Measurements from ENCODE around the gene MDM2.
"Not testable (repeated sequence)": the region's sequence is repeated elsewhere in the genome, so short reads cannot be mapped to it uniquely, and the experiment has no call there.

MDM2 gene

DNA sequence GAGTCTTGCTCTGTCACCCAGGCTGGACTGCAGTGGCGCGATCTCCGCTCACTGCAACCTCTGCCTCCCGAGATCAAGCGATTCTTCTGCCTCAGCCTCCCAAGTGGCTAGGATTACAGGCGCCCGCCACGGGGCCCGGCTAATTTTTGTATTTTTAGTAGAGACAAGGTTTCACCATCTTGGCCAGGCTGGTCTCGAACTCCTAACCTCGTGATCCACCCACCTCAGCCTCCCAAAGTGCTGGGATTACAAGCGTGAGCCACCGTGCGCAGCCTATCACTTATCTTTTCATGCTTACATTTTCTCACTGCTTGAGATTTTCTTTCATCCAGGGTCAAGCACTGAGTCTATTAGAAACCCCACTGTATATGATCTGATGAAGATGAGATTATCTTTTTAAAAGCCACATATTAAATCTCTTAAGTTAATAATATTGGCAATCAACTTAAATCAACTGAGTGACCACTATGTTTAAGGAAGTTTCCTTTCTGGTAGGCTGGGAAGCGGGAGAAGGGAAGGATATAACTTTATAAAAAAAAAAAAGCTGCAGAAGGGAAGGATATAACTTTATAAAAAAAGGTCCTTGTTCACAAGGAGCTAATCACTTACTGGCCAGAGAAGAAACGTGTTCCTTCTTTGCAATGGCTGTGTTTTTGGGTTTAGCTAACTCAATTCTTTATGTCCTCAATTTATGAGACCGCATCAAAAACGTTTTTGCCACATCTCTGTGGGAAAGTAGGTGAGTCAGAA lies 1.3 kb upstream of the MDM2 start:
- no peak for DNase-seq

DNA sequence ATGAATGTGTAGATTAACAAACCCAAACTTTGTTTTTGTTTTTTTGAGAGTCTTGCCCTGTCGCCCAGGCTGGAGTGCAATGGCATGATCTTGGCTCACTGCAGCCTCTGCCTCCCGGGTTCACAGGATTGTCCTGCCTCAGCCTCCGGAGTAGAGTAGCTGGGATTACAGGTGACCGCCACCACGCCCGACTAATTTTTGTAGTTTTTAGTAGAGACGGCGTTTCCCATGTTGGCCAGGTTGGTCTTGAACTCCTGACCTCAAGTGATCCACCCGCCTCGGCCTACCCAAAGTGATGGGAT lies 752 bp upstream of the MDM2 start:
- not testable (repeated sequence) for DNase-seq

DNA sequence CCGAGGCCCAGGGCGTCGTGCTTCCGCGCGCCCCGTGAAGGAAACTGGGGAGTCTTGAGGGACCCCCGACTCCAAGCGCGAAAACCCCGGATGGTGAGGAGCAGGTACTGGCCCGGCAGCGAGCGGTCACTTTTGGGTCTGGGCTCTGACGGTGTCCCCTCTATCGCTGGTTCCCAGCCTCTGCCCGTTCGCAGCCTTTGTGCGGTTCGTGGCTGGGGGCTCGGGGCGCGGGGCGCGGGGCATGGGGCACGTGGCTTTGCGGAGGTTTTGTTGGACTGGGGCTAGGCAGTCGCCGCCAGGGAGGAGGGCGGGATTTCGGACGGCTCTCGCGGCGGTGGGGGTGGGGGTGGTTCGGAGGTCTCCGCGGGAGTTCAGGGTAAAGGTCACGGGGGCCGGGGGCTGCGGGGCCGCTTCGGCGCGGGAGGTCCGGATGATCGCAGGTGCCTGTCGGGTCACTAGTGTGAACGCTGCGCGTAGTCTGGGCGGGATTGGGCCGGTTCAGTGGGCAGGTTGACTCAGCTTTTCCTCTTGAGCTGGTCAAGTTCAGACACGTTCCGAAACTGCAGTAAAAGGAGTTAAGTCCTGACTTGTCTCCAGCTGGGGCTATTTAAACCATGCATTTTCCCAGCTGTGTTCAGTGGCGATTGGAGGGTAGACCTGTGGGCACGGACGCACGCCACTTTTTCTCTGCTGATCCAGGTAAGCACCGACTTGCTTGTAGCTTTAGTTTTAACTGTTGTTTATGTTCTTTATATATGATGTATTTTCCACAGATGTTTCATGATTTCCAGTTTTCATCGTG lies 612 bp downstream of the MDM2 start:
- peak; percentile 31 for DNase-seq

DNA sequence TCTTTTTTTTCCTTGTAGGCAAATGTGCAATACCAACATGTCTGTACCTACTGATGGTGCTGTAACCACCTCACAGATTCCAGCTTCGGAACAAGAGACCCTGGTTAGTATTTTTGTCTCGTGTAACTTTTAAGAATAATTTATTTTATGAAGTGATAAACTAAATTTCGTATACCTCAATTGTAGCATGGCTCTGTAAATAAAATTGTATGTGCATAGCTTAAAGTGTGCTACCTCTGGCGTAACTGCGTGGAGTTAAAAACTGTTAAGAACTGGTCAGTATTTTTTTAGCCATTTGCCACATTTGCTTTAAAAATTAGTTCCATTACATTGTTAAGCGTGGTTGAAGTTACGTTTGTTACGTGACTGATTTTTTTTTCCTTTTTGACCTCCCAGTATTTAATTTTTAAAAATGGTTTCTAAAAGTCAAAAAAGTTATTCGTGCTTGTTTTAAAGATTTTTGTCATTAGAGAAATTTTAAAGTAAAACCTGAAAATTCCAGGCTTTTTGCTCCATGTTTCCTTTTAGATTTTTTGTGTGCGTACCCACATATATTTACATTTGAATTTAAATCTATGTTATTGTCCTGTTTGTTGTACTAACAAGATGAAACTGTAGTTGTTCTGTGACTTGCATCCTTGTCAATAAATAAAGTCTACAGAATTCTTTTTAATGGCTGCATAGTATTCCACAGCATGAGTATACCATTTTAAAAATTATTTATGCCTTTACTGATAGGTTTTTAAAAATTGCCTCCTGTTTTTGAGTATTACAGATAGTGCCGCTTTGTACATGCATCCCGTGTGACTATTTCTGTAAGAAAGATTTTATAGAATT lies 1.4 kb downstream of the MDM2 start:
- no peak for DNase-seq

DNA sequence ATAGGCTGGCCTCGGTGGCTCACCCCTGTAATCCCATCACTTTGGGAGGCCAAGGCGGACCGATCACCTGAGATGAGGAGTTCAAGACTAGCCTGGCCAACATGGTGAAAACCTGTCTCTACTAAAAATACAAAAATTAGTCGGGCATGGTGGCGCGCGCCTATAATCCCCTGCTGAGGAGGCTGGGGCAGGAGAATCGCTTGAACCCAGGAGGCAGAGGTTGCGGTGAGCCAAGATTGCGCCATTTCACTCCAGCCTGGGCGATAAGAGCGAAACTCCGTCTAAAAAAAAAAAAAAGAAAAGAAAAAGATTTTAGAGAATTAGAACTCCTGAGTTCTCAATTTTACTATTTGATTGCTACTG lies 2.0 kb downstream of the MDM2 start:
- not testable (repeated sequence) for DNase-seq

DNA sequence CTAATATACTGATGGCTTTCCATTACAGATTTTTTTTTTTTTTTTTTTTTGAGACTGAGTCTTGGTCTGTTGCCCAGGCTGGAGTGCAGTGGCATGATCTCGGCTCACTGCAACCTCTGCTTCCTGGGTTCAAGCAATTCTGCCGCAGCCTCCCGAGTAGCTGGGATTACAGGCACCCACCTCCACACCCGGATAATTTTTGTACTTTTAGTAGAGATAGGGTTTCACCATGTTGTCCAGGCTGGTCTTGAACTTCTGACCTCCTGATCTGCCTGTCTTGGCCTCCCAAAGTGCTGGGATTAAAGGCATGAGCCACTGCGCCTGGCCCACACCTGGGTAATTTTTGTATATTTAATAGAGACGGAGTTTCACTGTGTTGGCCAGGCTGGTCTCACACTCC lies 3.6 kb downstream of the MDM2 start:
- DNase-seq, result not testable (repeated sequence)

DNA sequence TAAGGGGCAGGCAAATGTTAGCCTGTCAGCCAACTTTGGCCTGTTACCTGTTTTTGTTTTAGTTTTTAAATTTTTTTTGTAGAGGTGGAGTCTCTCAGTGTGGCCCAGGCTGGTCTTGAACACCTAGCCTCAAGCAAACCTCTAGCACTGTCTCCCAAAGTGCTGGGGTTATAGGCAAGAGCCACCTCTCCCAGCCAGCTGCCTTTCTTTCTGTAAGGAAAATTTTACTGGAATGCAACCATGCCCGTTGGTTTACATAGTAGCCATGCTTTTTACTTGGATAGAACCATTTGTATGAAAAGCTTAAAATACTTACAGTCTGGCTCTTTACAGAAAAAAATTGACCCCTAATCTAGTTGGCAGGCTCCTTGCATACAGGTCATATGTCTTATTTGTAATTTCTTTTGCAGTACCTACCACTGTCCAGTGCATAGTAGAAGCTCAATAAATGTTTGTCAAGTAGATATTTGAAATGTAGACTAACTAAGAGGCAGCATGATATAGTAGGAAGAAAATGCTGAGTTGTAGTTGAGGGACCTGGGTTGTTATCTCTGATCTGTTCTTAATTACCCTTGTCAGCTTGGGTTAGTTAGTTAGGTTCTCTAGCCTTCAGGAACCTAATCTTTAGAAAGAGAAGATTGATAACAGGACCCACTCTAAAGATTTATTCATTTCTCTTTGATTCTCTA lies 4.7 kb downstream of the MDM2 start:
- no peak for DNase-seq

DNA sequence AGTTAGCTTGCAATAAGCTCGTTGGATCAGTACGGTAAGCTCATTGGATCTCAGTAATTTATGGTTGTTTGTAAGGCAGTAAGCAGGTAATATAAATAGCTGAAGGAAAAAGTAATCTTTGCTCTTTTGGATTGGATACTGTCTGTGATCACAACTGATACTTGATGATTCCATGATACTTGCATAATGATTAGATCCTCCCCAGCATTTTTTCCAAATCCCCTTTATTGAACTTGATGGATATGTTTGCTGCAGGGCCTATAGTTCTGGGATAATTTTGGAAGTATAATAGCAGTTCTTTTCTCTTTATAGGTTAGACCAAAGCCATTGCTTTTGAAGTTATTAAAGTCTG lies 5.2 kb downstream of the MDM2 start:
- DNase-seq, result no peak

DNA sequence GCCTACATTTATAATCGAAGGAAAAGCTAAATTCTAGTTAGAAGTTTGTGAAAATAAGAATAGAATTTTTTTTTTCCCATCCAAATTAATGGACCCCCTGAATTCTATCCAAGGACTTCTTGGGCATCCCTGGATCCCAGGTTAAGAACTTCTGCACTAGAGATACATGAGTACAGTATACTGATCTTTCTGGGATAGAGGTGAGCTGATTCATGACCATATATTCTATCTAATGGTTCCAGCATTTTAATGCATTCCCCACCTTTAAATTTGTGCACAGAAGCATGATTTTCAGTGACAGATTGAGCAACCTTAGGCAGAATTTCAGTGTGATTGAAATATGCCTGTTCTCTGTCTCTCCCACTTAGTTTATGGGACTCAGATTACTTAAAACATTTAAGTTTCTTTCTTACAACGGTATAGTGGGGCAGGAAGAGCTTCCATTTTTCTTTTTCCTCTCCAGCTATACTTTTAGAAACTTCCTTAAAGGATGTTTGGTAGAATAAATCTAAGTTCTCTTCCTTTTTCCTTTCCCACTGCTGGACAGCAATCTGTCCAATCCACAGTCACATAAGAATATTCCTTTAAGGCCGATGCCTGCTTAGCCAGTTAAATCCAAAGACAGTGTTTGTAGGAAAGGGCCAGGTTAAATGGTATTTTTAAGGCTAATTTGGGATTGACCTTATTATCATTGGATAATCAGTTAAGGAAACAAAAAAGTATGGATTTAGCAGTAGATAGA lies 6.7 kb downstream of the MDM2 start:
- no peak for DNase-seq

DNA sequence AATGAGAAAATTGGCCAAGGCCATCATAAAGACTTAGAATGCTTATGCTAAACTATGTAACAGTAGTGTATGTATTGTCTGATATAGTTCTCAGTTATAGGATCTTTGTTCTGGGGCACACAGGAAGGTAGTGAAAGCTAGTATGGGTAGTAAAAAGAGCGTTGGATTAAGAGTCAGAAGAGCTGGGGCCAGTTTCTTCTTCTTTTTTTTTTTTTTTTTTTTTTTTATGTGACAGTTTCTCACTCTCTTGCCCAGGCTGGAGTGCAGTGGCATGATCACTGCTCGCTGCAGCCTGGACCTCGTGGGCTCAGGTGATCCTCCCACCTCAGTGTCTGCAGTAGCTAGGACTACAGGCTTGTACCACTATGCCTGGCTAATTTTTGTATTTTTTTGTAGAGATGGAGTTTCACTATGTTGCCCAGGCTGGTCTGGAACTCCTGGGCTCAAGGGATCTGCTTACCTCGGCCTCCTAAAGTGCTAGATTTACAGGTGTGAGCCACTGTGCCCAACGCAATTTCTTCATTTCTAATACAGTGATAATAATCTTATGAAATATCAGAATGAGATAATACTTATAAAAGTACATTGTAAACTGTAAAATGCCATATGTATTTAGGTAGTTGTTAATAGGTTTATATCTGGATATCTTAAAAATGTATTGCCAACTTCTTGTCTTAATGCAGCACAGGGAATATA lies 7.4 kb downstream of the MDM2 start:
- DNase-seq, result no peak

DNA sequence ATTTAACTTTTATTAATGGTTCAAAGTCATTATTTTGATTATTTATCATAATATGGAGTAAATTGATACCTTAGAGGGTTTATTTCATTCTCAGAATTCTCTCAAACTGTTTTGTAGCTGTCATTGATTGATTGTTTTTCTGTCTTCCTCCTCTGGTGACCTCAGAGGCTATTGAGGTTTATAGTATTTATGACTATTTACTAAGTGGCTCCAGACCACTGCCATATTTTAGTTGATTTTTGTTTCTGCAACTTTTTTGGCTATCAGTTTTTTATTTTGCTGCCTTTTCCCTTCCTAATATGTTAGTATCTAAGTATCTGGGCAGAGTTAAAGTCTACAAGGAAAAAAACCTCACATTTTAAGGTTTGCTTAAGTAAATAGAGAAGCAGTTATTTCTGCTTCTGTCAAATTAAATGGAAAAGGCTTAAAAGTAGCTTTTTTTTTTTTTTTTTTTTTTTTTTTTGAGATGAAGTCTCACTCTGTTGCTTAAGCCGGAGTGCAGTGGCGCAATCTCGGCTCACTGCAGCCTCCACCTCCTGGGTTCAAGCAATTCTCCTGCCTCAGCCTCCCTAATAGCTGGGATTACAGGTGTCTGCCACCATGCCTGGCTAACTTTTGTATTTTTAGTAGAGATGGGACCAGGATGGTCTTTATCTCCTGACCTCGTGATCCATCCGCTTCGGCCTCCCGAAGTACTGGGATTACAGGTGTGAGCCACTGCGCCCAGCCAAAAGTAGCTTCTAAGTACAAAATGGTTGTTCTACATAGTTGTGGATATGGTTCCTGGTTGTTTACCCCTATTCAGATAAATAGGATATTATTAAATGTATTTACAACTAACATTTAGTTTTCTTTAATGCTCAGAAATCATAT lies 8.2 kb downstream of the MDM2 start:
- DNase-seq, result no peak

DNA sequence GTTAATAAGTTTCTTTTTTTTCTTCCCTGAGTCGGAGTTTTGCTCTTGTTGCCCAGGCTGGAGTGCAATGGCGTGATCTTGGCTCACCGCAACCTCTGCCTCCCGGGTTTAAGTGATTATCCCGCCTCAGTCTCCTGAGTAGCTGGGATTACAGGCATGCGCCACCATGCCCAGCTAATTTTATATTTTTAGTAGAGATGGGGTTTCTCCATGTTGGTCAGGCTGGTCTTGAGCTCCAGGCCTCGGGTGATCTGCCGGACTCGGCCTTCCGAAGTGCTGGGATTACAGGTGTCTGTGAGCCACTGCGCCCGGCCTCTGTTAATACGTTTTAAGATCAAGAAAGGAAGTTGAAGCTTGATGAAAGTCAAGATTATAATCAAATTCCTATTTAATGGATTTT lies 11.5 kb downstream of the MDM2 start:
- DNase-seq, result not testable (repeated sequence)

DNA sequence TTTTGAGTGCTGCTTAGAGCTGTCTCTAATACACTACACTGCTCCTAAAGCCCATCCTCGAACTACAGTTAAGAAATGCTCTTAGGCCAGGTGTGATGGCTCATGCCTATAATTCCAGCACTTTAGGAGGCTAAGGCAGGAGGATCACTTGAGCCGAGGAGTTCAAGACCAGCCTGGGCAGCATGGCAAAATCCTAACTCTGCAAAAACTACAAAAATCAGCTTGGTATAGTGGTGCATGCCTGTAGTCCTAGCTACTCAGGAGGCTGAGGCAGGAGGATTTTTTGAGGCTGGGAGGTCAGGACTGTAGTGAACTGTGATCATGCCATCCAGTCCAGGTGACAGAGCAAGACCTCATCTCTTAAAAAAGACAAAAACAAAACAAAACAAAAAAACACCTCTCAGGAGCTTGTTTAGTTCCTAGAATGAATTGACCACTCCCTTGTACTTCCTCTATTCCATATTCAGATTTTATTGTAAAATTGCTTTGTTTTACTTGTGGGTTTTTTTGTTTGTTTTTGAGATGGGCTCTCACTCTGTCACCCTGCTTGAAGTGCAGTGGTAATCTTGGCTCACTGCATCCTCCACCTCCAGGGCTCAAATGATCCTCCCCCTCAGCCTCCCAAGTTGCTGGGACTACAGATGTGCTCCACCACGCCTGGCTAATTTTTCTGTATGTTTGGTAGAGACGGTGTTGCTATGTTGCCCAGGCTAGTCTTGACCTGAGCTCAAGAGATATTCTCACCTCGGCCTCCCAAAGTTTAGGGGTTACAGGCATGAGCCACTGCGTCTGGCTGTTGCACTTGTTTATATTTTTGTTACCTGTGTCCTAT lies 13.6 kb downstream of the MDM2 start:
- no peak for DNase-seq

DNA sequence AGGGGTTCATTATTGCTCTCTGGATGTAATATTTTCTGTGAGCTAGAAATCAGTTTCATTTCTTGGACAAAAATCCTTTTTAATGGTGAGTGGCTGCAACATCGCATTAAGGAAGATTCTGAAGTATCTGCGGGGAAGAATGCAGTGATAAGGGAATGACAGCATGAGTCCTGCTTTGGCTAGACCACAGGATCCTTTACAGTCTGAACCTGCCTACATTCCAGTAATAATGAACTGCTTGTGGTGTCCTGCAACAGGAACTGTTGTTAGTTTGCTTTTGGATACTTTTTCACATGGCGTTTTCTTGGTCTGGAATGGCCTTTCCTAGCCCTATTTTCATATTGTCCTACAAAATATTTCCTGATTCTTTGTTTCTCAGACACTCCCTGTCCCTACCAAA lies 15.7 kb downstream of the MDM2 start:
- no peak for DNase-seq

DNA sequence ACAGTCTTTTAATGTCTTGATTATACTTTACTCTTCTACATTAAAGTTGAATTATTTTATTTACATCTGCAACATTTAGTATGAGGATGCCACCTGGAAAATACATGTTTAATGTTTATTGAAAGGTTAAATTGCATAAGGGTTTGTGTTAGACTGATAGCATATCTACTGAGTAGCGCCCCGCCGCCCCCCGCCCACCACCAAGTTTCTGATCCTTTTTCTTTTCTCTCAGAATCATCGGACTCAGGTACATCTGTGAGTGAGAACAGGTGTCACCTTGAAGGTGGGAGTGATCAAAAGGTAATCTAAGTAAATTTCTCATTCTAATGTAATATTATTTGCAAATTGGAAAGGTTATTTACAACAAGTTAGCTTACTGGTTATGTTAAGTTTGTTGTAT lies 16.2 kb downstream of the MDM2 start:
- DNase-seq, result no peak

DNA sequence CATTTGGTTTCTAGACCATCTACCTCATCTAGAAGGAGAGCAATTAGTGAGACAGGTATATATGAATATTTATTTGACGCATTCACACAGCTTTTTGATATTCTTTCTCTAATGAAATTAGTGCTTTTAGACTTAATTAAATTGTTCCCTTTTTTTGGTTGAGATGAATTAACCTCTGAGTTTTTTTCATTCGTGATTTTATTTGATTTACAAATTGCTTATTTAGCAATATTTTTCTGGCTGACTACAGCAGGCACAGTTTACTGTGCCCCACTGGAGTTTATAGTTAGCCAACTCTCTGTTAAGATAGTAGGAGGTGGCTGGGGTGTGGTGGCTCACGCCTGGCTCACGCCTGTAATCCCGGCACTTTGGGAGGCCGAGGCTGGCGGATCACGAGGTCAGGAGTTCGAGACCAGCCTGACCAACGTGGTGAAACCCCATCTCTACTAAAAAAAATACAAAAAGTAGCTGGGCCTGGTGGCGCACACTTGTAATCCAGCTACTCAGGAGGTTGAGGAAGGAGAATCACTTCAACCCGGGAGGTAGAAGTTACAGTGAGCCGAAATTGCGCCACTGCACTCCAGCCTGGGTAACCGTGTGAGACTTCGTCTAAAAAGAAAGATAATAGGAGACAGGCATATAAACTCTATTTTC lies 16.7 kb downstream of the MDM2 start:
- DNase-seq, result no peak

DNA sequence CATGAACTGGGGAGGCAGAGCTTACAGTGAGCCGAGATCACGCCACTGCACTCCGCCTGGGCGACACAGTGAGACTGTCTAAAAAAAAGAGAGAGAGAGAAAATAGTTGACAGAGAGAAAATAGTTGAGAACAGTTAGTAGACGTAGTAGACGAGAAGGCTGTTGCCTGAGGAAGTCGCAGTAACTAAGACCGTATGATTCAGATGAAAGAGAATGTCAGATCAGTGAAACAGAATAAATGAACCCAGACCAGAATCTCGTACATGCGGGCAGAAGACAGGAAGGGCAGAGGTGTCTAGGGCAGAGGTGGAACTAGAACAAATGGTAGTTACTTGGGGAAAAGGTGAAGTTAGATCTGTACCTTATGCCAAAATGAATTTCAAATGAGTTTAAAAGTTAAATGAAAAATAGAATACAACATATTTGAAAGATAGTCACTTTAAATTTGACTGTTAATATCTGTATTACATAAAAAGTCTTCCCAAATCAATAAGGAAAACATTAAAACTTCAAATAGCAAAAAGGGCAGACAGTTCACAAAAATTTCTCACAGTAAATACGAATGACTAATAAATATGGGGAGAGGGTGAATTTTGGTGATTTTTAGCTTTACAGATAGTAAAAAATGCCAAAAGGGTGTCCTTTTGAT lies 17.7 kb downstream of the MDM2 start:
- DNase-seq, result no peak

DNA sequence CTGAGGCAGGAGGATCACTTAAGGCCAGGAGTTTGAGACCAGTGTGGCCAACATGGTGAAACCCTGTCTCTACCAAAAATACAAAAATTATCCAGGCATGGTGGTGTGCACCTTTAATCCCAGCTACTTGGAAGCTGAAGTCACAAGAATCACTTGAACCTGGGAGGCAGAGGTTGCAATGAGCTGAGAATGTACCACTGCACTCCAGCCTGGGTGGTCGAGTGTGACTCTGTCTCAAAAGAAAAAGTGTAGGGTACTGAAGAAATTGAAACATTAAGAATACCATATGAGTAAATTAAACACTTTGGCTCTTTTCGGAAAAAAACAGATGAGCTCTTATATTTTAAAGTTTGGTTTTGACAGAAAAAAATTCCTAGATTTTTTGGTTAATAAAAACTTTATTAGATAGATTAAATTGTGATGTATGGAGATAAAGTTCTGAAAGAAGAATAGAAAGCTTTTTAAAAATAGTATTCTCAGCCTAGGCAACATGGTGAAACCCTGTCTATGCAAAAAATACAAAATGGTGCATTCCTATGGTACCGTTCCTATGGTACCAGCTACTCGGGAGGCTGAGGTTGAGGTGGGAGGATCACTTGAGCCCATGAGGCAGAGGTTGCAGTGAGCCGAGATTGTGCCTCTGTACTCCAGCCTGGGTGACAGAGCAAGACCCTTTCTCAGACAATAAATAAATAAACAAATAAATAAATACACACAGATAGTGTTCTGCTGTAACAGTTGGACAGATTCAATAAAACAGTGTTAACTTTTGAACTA lies 20.1 kb downstream of the MDM2 start:
- DNase-seq, result no peak

Measured in GF-D8 (cell line).